ENCODE data around the gene ATL3. TPM values are rescaled to one million over a fixed set of nuclear protein-coding genes. Genes with fewer than 3 reads are reported as not detected.

The ATL3 gene
- total RNA-seq (2012; rRNA removed) (131 and 132 TPM in 2 replicates), polyA plus RNA-seq (2012; rRNA removed) (16.1 and 19.9 TPM in 2 replicates), Bru-seq, nascent RNA (percentile 89 among the genes with signal in this experiment), BruChase-seq, experiment 1, labeled RNA remaining after a 6-hour chase (percentile 98 among the genes with signal in this experiment), BruChase-seq, experiment 2, labeled RNA remaining after a 2-hour chase (percentile 95 among the genes with signal in this experiment)
- polyA plus RNA-seq (2012; cell fraction: cytosol; rRNA removed), result 6.9 and 7.3 TPM in 2 replicates
- 5.0 and 13.6 TPM in 2 replicates for polyA plus RNA-seq (2012; cell fraction: nucleus; rRNA removed; ENCODE audit: low replicate concordance)
- long read RNA-seq, full-length matches to known transcripts, result 31 of 77 reads
- long read RNA-seq, partial matches to known transcripts, result 3 of 77 reads
- long read RNA-seq, other reads (novel, unspliced or antisense), result 43 of 77 reads

- BruUV-seq (replicated peaks), result no TSS peak
- peak within 1 kb of the TSS; percentile 77 for H3K56ac ChIP-seq (ENCODE audit: extremely low read depth, insufficient read depth, low read length)
- TF ChIP-seq, protein P1, sequence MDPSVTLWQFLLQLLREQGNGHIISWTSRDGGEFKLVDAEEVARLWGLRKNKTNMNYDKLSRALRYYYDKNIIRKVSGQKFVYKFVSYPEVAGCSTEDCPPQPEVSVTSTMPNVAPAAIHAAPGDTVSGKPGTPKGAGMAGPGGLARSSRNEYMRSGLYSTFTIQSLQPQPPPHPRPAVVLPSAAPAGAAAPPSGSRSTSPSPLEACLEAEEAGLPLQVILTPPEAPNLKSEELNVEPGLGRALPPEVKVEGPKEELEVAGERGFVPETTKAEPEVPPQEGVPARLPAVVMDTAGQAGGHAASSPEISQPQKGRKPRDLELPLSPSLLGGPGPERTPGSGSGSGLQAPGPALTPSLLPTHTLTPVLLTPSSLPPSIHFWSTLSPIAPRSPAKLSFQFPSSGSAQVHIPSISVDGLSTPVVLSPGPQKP (IDR thresholded peaks at IDR 0.05; ENCODE audit: borderline replicate concordance, low read depth, low read length), result no peak
- TF ChIP-seq CTCF (conservative IDR thresholded peaks at IDR 0.05; ENCODE audit: low read depth, low read length) (peak; percentile 33; the same call in 1 of the 2 replicates), MXI1 (IDR thresholded peaks at IDR 0.05; ENCODE audit: borderline replicate concordance, low read depth, low read length) (peak; percentile 98), BHLHE40 (IDR thresholded peaks at IDR 0.05; ENCODE audit: low read depth, low read length) (peak; percentile 50; the same call in 1 of the 2 replicates), MAZ (IDR thresholded peaks at IDR 0.05; ENCODE audit: borderline replicate concordance, low read depth, low read length) (peak; percentile 66; the same call in 1 of the 2 replicates), RAD21 (IDR thresholded peaks at IDR 0.05; ENCODE audit: low read length) (peak; percentile 30; the same call in 1 of the 2 replicates), FOS (IDR thresholded peaks at IDR 0.05; ENCODE audit: low read depth, low read length) (no peak), USF2 (IDR thresholded peaks at IDR 0.05; ENCODE audit: low read depth, low read length) (peak; percentile 43), POLR2A (IDR thresholded peaks at IDR 0.05; ENCODE audit: low read depth, low read length) (no peak; the same call in 1 of the 2 replicates), NFE2L2 (IDR thresholded peaks at IDR 0.05; ENCODE audit: low read depth, low read length) (peak; percentile 62; the same call in 1 of the 2 replicates)
- peak within 1 kb of the TSS; percentile 65 to 98 for H4K8ac ChIP-seq (ENCODE audit: low read depth in 2 of 2, low read length in 2 of 2)
- peaks cover 5 to 14% of the 10 kb centered on the region in 2 experiments; a peak in 3 of 4 replicates for H3K79me1 ChIP-seq (ENCODE audit: low read depth in 1 of 2, low read length in 2 of 2)
- H3K4me1 ChIP-seq (ENCODE audit: control insufficient read depth, insufficient read depth, low read length), result peaks cover 13% of the 10 kb centered on the region
- H3K4me3 ChIP-seq (ENCODE audit: insufficient read depth, low read depth, low read length), result peak within 1 kb of the TSS; percentile 75
- H2AK5ac ChIP-seq (ENCODE audit: low read depth, low read length), result peak within 1 kb of the TSS; percentile 52; the same call in 1 of the 2 replicates
- peak within 1 kb of the TSS; percentile 89 for H3K4ac ChIP-seq (ENCODE audit: low read depth, low read length)
- CTCF ChIA-PET, result interaction anchor here (1.1 to 1.3 kb wide), 4 partner anchors 7 to 96 kb away, joined by 3 to 6 read pairs (median 4); partner anchors contain the start of gene ZFTA
- 12% methylated on average over 34 of the region's 69 CpGs; no CpG with 5 or more reads in 1 of the 2 experiments for WGBS, 2 experiments (ENCODE audit: extremely low coverage in 2 of 2, insufficient read length in 1 of 2)
- intact Hi-C loops (cut with micrococcal nuclease) (no loop called here), dilution Hi-C loops (cut with HindIII; ENCODE audit: low sequenced_read_pairs, unreplicated experiment) (no loop called here), in situ Hi-C loops (cut with MboI; ENCODE audit: low sequenced_read_pairs) (loop anchor here (25.0 kb wide), 1 partner anchor 784 kb away; the partner anchor contains the start of gene SLC3A2)
- peak; percentile 93 for DNase-seq
- peak within 1 kb of the TSS; percentile 89 for H3K14ac ChIP-seq (replicated peaks; ENCODE audit: low read depth, low read length)
- H3K9me3 ChIP-seq (ENCODE audit: control insufficient read depth, insufficient read depth, low read length), result no peaks in the 10 kb centered on the region
- peak; percentile 79 for ATAC-seq (ENCODE audit: low read depth)
- H2AK9ac ChIP-seq (replicated peaks; ENCODE audit: low read depth, low read length, poor library complexity), result peak within 1 kb of the TSS; percentile 97
- H3K36me3 ChIP-seq (ENCODE audit: control insufficient read depth, insufficient read depth, low read length), result no peaks in the 10 kb centered on the region
- peak within 1 kb of the TSS; percentile 74 for H2BK120ac ChIP-seq (ENCODE audit: low read depth, low read length)
- H2BK5ac ChIP-seq (ENCODE audit: low read depth, low read length, poor library complexity, severe bottlenecking), result peak within 1 kb of the TSS; percentile 54
- no peaks in the 10 kb centered on the region for H3K27me3 ChIP-seq (ENCODE audit: control insufficient read depth, insufficient read depth, low read length)
- peak within 1 kb of the TSS; percentile 82 for H3K27ac ChIP-seq (ENCODE audit: insufficient read depth, low read length)
- H3K18ac ChIP-seq (ENCODE audit: low read depth, low read length), result peak within 1 kb of the TSS; percentile 83
- peaks cover 15% of the 10 kb centered on the region for H4K20me1 ChIP-seq (ENCODE audit: insufficient read depth, low read length)
- H4K91ac ChIP-seq (ENCODE audit: insufficient read depth, low read depth, low read length), result peak within 1 kb of the TSS; percentile 87
- H3K4me2 ChIP-seq (ENCODE audit: low read depth, low read length), result peak within 1 kb of the TSS; percentile 89
- H2BK15ac ChIP-seq (ENCODE audit: low read depth, low read length), result peak within 1 kb of the TSS; percentile 25; the same call in 1 of the 3 replicates
- H4K5ac ChIP-seq (ENCODE audit: low read depth, low read length), result peak within 1 kb of the TSS; percentile 98
- peak within 1 kb of the TSS; percentile 93 for H3K9ac ChIP-seq (ENCODE audit: low read depth, low read length)
- H2BK20ac ChIP-seq (ENCODE audit: low read depth, low read length), result peak within 1 kb of the TSS; percentile 59; the same call in 1 of the 2 replicates
- H2AFZ ChIP-seq (replicated peaks; ENCODE audit: low read length, poor library complexity), result peak within 1 kb of the TSS; percentile 94
- peaks cover 3% of the 10 kb centered on the region; the same call in 1 of the 2 replicates for H3K9me1 ChIP-seq (ENCODE audit: insufficient read depth, low read length)
- peak within 1 kb of the TSS; percentile 60 for H3K23ac ChIP-seq (ENCODE audit: low read depth, low read length)
- POLR2A ChIA-PET (ENCODE audit: unreplicated experiment), result interaction anchor here (0.9 kb wide), 1 partner anchor 11 kb away, joined by 3 read pairs; no protein-coding TSS in a partner anchor
Observed at GRCh38 chr11:63671322-63672155, at the start of gene ATL3. Gene ATL3, minus strand, starts transcription at chr11:63671376. Its CDS starts 41 bp downstream, at chr11:63671335.
